Neural progenitor cell (in vitro differentiated cells): ENCODE results near the gene SAMD10.

Source experiments
- EZH2 ChIP-seq: fragments of 200-600 bp; sonication (generic); IDR thresholded peaks from 2 replicates; pipeline ENCODE4 v1.6.1; 2017; ENCODE audit warnings: antibody characterized with exemption, mild to moderate bottlenecking, moderate library complexity
- EZH2phosphoT487 ChIP-seq: fragments of 200-600 bp; sonication (generic); IDR thresholded peaks from 2 replicates; pipeline ENCODE4 v1.6.1; 2017; ENCODE audit warnings: antibody characterized with exemption
- TF ChIP-seq, protein P1 (sequence below): fragments of 200-600 bp; sonication (generic); IDR thresholded peaks from 2 replicates; pipeline ENCODE4 v1.5.1; 2017; ENCODE audit warnings: antibody characterized with exemption, mild to moderate bottlenecking

DNA sequence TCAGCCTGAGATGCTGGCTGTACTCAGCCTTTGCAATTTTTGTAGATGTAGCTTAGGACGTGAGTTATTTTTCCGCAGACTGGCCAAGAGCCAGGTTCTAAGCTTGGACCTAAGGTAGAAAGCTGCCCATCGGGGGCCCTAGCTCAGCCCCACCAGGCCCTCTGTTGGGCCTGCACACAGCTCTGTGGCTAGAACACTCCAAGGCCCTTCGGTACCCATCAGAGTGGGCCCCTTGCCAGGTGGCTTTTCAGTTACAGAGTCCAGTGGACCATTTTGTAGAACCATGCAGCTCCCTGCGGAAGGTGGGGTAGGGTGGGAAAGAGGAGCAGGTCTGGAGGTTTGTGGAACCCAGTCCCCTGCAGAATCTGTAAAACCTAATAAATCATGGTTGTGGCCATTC lies 45.8 kb downstream of the SAMD10 start:
- TF ChIP-seq, protein P1, sequence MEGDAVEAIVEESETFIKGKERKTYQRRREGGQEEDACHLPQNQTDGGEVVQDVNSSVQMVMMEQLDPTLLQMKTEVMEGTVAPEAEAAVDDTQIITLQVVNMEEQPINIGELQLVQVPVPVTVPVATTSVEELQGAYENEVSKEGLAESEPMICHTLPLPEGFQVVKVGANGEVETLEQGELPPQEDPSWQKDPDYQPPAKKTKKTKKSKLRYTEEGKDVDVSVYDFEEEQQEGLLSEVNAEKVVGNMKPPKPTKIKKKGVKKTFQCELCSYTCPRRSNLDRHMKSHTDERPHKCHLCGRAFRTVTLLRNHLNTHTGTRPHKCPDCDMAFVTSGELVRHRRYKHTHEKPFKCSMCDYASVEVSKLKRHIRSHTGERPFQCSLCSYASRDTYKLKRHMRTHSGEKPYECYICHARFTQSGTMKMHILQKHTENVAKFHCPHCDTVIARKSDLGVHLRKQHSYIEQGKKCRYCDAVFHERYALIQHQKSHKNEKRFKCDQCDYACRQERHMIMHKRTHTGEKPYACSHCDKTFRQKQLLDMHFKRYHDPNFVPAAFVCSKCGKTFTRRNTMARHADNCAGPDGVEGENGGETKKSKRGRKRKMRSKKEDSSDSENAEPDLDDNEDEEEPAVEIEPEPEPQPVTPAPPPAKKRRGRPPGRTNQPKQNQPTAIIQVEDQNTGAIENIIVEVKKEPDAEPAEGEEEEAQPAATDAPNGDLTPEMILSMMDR = no peak
- TF ChIP-seq EZH2 (no peak), EZH2phosphoT487 (no peak)
